HepG2 (cell line): Measurements from ENCODE around the gene ZNF554. TPM values are rescaled to one million over a fixed set of nuclear protein-coding genes. Genes with fewer than 3 reads are reported as not detected.
A peak's percentile ranks its signal among the peaks of the same experiment; 100 is the strongest.

Source experiments
- ATF1 ChIP-seq: IDR thresholded peaks from 2 replicates; pipeline ENCODE4 v1.6.1; 2016; ENCODE audit warnings: mild to moderate bottlenecking, control low read depth
- BCL6 ChIP-seq: IDR thresholded peaks from 2 replicates; pipeline ENCODE4 v1.6.1; 2016; ENCODE audit warnings: missing genetic modification reagents, missing compliant biosample characterization
- HNF4G ChIP-seq, 2 experiments: sonication (generic) in 1 of 2; formaldehyde crosslinking in 1 of 2; IDR thresholded peaks; 2 replicates each; pipeline versions ENCODE4 v1.4.0 to v1.6.1; 2011 to 2020; ENCODE audit warnings: borderline replicate concordance in 2 of 2, low read depth in 2 of 2, mild to moderate bottlenecking in 2 of 2, low read length in 1 of 2, missing genetic modification reagents in 1 of 2, moderate library complexity in 1 of 2
- JUND ChIP-seq: sonication (generic); formaldehyde crosslinking; IDR thresholded peaks from 2 replicates; pipeline ENCODE4 v1.8.0; 2022; ENCODE audit warnings: mild to moderate bottlenecking, missing genetic modification reagents
- KDM5B ChIP-seq: sonication (generic); formaldehyde crosslinking; IDR thresholded peaks from 2 replicates; pipeline ENCODE4 v1.4.0; 2020; ENCODE audit warnings: missing genetic modification reagents, mild to moderate bottlenecking, borderline replicate concordance
- MAFK ChIP-seq, 2 experiments: IDR thresholded peaks in 1 of 2; conservative IDR thresholded peaks in 1 of 2; 2 replicates each; pipeline ENCODE4 v1.6.1; 2011; ENCODE audit warnings: improper control_type of control experiment in 2 of 2, low read length in 2 of 2
- MBNL3 ChIP-seq: fragments of 250-450 bp; sonication (Bioruptor Pico); conservative IDR thresholded peaks from 2 replicates; pipeline ENCODE4 v1.8.0; 2022; ENCODE audit warnings: mild to moderate bottlenecking, inconsistent platforms
- MEIS2 ChIP-seq: sonication (generic); formaldehyde crosslinking; IDR thresholded peaks from 2 replicates; pipeline ENCODE4 v1.9.0; 2021; ENCODE audit warnings: mild to moderate bottlenecking, missing genetic modification reagents
- NFYC ChIP-seq: IDR thresholded peaks from 2 replicates; pipeline ENCODE4 v1.6.1; 2016; ENCODE audit warnings: missing genetic modification reagents, missing compliant biosample characterization
- REL ChIP-seq: sonication (generic); formaldehyde crosslinking; conservative IDR thresholded peaks from 2 replicates; pipeline ENCODE4 v1.8.0; 2022; ENCODE audit warnings: mild to moderate bottlenecking, missing genetic modification reagents, moderate library complexity
- RELA ChIP-seq: sonication (generic); formaldehyde crosslinking; IDR thresholded peaks from 2 replicates; pipeline ENCODE4 v1.4.0; 2020; ENCODE audit warnings: missing genetic modification reagents
- RORA ChIP-seq: sonication (generic); formaldehyde crosslinking; IDR thresholded peaks from 2 replicates; pipeline ENCODE4 v1.5.0; 2020; ENCODE audit warnings: mild to moderate bottlenecking, missing genetic modification reagents, moderate library complexity
- SIN3B ChIP-seq: fragments of 150-350 bp; IDR thresholded peaks from 2 replicates; pipeline ENCODE4 v1.6.1; 2014; ENCODE audit warnings: low read length
- SKI ChIP-seq: fragments of 450-650 bp; IDR thresholded peaks from one replicate; pipeline ENCODE4 v1.6.1; 2018; ENCODE audit warnings: mild to moderate bottlenecking; ENCODE audit not compliant: partially characterized antibody
- TBX2 ChIP-seq: sonication (generic); formaldehyde crosslinking; IDR thresholded peaks from 2 replicates; pipeline ENCODE4 v1.5.0; 2020; ENCODE audit warnings: missing genetic modification reagents, mild to moderate bottlenecking, borderline replicate concordance
- ZNF558 ChIP-seq: sonication (generic); formaldehyde crosslinking; IDR thresholded peaks from 2 replicates; pipeline ENCODE4 v1.9.0; 2022; ENCODE audit warnings: mild to moderate bottlenecking, missing genetic modification reagents, borderline replicate concordance
- ZNF564 ChIP-seq: sonication (generic); formaldehyde crosslinking; IDR thresholded peaks from 2 replicates; pipeline ENCODE4 v1.8.1; 2023; ENCODE audit warnings: mild to moderate bottlenecking, missing genetic modification reagents
- ZNF747 ChIP-seq: sonication (generic); formaldehyde crosslinking; IDR thresholded peaks from 2 replicates; pipeline ENCODE4 v1.8.1; 2023; ENCODE audit warnings: missing genetic modification reagents, mild to moderate bottlenecking, borderline replicate concordance
- polyA plus RNA-seq, 8 experiments: library from polyadenylated mRNA; depleted of rRNA in 3 of 8; stranded (reverse) in 7 of 8; unstranded in 1 of 8; fragments of >200 nt; fragmentation: Illumina TruSeq in 4 of 8; extraction: Trizol in 4 of 8; gene quantifications; 2 replicates each; pipeline versions ENCODE4 v1.2.1 to v1.2.3, GENCODE V29; 2011 to 2016; ENCODE audit warnings: low read depth in 4 of 8, missing spikeins in 1 of 8, mixed read lengths in 1 of 8; ENCODE audit not compliant: insufficient read depth in 1 of 8
- total RNA-seq, 5 experiments: library from RNA; depleted of rRNA; stranded (reverse); fragments of >200 nt; fragmentation: Illumina TruSeq; extraction: Trizol; gene quantifications; 2 replicates each; pipeline ENCODE4 v1.2.3, GENCODE V29; 2016; ENCODE audit warnings: low read depth in 1 of 5
- TF ChIP-seq, protein P1 (sequence below): sonication (generic); formaldehyde crosslinking; IDR thresholded peaks from 2 replicates; pipeline ENCODE4 v1.5.1; 2020; ENCODE audit warnings: missing genetic modification reagents, mild to moderate bottlenecking, borderline replicate concordance
- TF ChIP-seq, protein P2 (sequence below): sonication (generic); formaldehyde crosslinking; conservative IDR thresholded peaks from 2 replicates; pipeline ENCODE4 v1.4.0; 2020; ENCODE audit warnings: missing genetic modification reagents
- TF ChIP-seq, protein P3 (sequence below): sonication (generic); formaldehyde crosslinking; IDR thresholded peaks from 2 replicates; pipeline ENCODE4 v1.8.1; 2023; ENCODE audit warnings: mild to moderate bottlenecking, moderate library complexity, missing genetic modification reagents
- TF ChIP-seq, protein P4 (sequence below): sonication (generic); formaldehyde crosslinking; IDR thresholded peaks from 2 replicates; pipeline ENCODE4 v1.9.0; 2021; ENCODE audit warnings: missing genetic modification reagents, mild to moderate bottlenecking, borderline replicate concordance
- TF ChIP-seq, protein P5 (sequence below): sonication (generic); formaldehyde crosslinking; IDR thresholded peaks from 2 replicates; pipeline ENCODE4 v1.4.0; 2020; ENCODE audit warnings: low read depth, mild to moderate bottlenecking, missing genetic modification reagents

The ZNF554 gene
- total and polyA plus RNA-seq, 2 of the 13 experiments (the other 11 are each of a cell fraction or from before 2014, with no cell fraction given): 2.2 to 2.7 TPM

DNA sequence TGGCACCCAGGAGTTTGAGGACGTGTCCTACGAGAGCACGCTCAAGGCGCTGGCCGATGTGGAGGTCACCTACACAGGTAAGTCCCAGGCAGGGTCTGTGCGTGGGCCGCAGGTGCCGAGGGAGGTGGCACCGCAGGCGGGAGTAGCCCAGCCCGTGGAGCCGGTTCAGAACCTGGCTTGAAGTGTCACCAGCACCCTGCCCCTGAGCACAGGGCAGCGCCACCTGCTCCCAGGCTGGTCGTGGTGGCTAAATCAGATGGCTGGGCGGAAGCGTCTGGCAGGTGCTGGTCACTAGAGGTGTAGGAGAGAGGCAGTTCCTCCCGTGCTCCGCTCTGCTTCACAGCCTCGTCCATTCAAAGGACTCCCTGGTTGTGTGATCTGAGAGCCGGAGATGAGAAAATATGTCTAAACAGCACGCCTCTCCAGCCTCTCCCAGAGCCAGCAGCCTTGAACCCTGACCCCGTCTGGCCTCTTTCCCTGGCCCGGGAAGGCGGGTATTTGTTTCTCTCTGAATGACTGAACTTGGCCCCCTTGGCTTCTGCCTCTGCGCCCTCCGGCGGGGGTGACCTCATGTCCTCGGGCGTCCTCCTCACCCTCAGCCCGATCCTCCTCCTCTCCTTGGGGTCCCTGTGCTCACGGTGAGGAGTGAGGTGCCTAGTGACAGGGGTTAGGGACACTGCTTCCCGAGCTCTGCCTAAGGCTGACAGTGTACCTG, 29.0 kb upstream of the ZNF554 start (continued):
- TF ChIP-seq TBX2 (CRISPR knock-in tag) (peak; percentile 91), NFYC (CRISPR knock-in tag) (no peak), ATF1 (CRISPR knock-in tag) (no peak), MEIS2 (CRISPR knock-in tag) (no peak; the same call in none of the 2 replicates), HNF4G (IDR thresholded peaks at IDR 0.05; ENCODE audit: borderline replicate concordance, low read depth, low read length) (peak; percentile 60; the same call in 1 of the 2 replicates), HNF4G (CRISPR knock-in tag; IDR thresholded peaks at IDR 0.05; ENCODE audit: borderline replicate concordance, low read depth) (peak; percentile 80; the same call in 1 of the 2 replicates), BCL6 (CRISPR knock-in tag) (peak; percentile 96), ZNF747 (no peak), MAFK (conservative IDR thresholded peaks at IDR 0.05 in 1 of 2, IDR thresholded peaks at IDR 0.05 in 1 of 2; ENCODE audit: low read length in 2 of 2) (no peak), JUND (CRISPR knock-in tag) (0 out of 2 replicates have a peak, but pooled peaks have one; percentile 52), RORA (no peak), SIN3B (no peak), SKI (peak; percentile 100), REL (CRISPR knock-in tag) (no peak), ZNF558 (CRISPR knock-in tag) (no peak), RELA (CRISPR knock-in tag) (no peak), ZNF564 (CRISPR knock-in tag) (no peak), MBNL3 (no peak), KDM5B (CRISPR knock-in tag) (peak; percentile 63)
- TF ChIP-seq, protein P1, sequence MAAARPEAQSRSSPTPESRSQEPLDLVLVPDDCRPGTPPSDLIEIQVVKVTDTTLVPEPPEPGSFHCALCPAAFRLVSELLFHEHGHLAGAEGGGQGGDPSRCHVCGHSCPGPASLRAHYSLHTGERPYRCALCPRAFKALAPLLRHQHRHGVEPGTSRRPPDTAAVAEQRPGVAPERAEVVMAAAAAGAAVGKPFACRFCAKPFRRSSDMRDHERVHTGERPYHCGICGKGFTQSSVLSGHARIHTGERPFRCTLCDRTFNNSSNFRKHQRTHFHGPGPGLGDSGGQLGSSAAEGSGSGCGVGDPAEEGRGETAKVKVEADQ (CRISPR knock-in tag): no peak
- TF ChIP-seq, protein P2, sequence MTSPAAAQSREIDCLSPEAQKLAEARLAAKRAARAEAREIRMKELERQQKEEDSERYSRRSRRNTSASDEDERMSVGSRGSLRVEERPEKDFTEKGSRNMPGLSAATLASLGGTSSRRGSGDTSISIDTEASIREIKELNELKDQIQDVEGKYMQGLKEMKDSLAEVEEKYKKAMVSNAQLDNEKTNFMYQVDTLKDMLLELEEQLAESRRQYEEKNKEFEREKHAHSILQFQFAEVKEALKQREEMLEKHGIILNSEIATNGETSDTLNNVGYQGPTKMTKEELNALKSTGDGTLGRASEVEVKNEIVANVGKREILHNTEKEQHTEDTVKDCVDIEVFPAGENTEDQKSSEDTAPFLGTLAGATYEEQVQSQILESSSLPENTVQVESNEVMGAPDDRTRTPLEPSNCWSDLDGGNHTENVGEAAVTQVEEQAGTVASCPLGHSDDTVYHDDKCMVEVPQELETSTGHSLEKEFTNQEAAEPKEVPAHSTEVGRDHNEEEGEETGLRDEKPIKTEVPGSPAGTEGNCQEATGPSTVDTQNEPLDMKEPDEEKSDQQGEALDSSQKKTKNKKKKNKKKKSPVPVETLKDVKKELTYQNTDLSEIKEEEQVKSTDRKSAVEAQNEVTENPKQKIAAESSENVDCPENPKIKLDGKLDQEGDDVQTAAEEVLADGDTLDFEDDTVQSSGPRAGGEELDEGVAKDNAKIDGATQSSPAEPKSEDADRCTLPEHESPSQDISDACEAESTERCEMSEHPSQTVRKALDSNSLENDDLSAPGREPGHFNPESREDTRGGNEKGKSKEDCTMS (CRISPR knock-in tag): no peak
- TF ChIP-seq, protein P3, sequence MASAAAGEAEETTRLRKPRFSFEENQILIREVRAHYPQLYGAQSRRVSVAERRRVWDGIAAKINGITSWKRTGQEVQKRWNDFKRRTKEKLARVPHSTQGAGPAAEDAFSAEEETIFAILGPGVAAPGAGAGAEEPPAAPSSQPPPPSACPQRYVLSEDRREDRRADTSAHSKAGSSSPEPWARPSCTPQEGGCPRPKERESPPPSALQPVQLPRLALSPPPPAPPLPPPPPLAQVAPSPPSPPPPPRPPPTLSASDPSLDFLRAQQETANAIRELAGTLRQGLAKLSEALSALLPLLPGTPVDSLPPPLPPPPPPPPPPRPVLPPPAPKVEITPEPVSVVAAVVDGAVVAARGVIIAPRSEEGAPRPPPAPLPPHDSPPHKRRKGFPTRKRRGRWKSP (CRISPR knock-in tag): peak; percentile 70
- TF ChIP-seq, protein P4, sequence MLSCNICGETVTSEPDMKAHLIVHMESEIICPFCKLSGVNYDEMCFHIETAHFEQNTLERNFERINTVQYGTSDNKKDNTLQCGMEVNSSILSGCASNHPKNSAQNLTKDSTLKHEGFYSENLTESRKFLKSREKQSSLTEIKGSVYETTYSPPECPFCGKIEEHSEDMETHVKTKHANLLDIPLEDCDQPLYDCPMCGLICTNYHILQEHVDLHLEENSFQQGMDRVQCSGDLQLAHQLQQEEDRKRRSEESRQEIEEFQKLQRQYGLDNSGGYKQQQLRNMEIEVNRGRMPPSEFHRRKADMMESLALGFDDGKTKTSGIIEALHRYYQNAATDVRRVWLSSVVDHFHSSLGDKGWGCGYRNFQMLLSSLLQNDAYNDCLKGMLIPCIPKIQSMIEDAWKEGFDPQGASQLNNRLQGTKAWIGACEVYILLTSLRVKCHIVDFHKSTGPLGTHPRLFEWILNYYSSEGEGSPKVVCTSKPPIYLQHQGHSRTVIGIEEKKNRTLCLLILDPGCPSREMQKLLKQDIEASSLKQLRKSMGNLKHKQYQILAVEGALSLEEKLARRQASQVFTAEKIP (CRISPR knock-in tag): no peak
- TF ChIP-seq, protein P5, sequence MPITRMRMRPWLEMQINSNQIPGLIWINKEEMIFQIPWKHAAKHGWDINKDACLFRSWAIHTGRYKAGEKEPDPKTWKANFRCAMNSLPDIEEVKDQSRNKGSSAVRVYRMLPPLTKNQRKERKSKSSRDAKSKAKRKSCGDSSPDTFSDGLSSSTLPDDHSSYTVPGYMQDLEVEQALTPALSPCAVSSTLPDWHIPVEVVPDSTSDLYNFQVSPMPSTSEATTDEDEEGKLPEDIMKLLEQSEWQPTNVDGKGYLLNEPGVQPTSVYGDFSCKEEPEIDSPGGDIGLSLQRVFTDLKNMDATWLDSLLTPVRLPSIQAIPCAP: no peak
